DMS53 treated with DMSO at 0.1 percent for 48 hours (cell line): ENCODE measurements around the gene DTX1.
"Not testable (repeated sequence)": the region's sequence is repeated elsewhere in the genome, so short reads cannot be mapped to it uniquely, and the experiment has no call there.

ENCODE experiments used
- DNase-seq: peaks from one replicate; lab custom pipeline; 2025; ENCODE audit not compliant: unreplicated experiment; lab: John Stamatoyannopoulos, UW

The DTX1 gene

GRCh38 chr12:113136128-113136989 is 79.8 kb downstream of the DTX1 start:
- peak; percentile 57 for DNase-seq

- no peak for DNase-seq
These were observed 80.5 kb downstream of the DTX1 start for GRCh38 chr12:113136990-113137511.

GRCh38 chr12:113137861-113138783 is 81.6 kb downstream of the DTX1 start:
- no peak for DNase-seq

- DNase-seq, result no peak
These were observed 82.3 kb downstream of the DTX1 start for GRCh38 chr12:113138826-113139225.

GRCh38 chr12:113140706-113141105 is 84.2 kb downstream of the DTX1 start:
- no peak for DNase-seq

- not testable (repeated sequence) for DNase-seq
These were observed 85.2 kb downstream of the DTX1 start for GRCh38 chr12:113141716-113142115.

- no peak for DNase-seq
These were observed 85.8 kb downstream of the DTX1 start for GRCh38 chr12:113142173-113142885.

- DNase-seq, result no peak
These were observed 86.4 kb downstream of the DTX1 start for GRCh38 chr12:113142886-113143332.

GRCh38 chr12:113143959-113144358 is 87.4 kb downstream of the DTX1 start:
- DNase-seq, result no peak

- DNase-seq, result no peak
These were observed 88.3 kb downstream of the DTX1 start for GRCh38 chr12:113144806-113145205.

- no peak for DNase-seq
These were observed 89.4 kb downstream of the DTX1 start for GRCh38 chr12:113145720-113146551.

GRCh38 chr12:113146999-113147398 is 90.5 kb downstream of the DTX1 start:
- no peak for DNase-seq
